Left renal cortex interstitium (tissue), 4 donors: ENCODE measurements around the gene CACNA1G. TPM values are rescaled to one million over a fixed set of nuclear protein-coding genes. Genes with fewer than 3 reads are reported as not detected.

Experiments used
- DNase-seq, 4 donors: peaks; one replicate each; pipeline ENCODE4 v3.0.0-alpha.2; 2013; ENCODE audit warnings: low read depth in 4 of 4, low spot score in 2 of 4, missing footprints in 1 of 4
- polyA plus RNA-seq, 4 donors: library from polyadenylated mRNA; unstranded; fragments of 120-200 nt; gene quantifications; one replicate each; pipeline ENCODE4 v1.2.1, GENCODE V29; 2013; ENCODE audit not compliant: insufficient read length in 4 of 4

Gene CACNA1G
- polyA plus RNA-seq, 4 donors, result 7.6 to 10.4 (median 8.1) TPM

DNA sequence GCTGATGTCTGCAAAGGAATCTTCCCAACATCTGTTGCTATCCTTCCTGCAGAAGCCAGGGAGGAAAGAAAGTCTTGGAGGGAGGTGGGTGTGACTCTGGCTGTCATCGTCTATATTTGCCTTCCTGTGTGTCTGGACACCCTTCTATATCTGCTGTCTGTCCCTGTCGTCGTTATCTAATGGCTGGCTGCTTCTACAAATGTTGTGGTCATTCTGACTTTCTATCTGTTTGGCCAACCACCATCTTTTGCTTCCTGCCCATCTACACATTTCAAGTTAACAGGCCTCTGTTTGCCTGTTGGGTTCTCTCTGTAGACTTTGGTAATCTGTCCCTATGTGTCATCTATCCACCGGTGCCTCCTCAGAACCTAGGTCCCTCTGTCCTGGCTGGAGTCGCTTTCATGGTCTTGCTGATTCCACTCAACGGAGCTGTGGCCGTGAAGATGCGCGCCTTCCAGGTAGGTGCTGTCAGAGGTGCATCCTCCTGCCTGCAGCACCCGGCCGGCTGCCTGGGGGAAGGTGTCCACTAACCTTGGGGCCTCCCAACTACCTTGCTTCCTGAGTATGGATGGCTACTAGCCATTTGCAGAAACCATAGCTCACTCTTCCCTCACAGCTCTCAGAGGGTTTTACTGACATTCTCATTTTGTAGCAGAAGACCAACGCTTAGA is 104.4 kb downstream of the CACNA1G start:
- DNase-seq, result no peak

DNA sequence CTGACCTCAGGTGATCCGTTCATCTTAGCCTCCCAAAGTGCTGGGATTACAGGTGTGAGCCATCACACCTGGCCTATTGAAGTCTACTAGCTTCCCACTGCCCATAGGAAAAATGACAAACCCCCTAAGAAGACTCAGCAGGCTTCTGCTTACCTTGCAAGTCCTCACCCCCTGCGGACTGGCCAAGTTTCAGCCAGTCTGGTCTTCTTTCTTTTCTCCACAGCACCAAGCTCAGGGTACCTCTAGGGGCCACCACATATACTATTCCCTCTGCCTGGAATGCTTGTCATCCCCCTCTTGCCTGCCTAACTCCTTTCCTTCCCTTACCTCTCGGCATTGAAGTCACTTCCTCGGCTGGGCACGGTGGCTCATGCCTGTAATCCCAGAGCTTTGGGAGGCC is 105.3 kb downstream of the CACNA1G start:
- no peak for DNase-seq

DNA sequence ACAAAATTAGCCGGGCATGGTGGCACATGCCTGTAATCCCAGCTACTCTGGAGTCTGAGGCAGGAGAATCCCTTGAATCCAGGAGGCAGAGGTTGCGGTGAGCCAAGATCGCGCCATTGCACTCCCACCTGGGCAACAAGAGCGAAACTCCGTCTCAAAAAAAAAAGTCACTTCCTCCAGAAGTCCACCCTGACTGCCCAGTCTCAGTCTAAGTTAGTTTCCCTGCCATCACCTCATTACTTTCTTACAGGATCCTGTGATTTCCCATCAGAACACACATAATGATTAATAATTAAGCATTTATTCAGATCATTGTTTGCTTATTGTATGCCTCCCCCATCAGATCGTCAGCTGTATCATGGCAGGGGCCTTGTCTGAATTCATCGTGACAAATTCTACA is 105.8 kb downstream of the CACNA1G start:
- no peak for DNase-seq

GRCh38 chr17:50667259-50668024 is 106.9 kb downstream of the CACNA1G start:
- no peak for DNase-seq

- DNase-seq, result no peak
Measured at GRCh38 chr17:50668025-50668837, 107.7 kb downstream of the CACNA1G start.

DNA sequence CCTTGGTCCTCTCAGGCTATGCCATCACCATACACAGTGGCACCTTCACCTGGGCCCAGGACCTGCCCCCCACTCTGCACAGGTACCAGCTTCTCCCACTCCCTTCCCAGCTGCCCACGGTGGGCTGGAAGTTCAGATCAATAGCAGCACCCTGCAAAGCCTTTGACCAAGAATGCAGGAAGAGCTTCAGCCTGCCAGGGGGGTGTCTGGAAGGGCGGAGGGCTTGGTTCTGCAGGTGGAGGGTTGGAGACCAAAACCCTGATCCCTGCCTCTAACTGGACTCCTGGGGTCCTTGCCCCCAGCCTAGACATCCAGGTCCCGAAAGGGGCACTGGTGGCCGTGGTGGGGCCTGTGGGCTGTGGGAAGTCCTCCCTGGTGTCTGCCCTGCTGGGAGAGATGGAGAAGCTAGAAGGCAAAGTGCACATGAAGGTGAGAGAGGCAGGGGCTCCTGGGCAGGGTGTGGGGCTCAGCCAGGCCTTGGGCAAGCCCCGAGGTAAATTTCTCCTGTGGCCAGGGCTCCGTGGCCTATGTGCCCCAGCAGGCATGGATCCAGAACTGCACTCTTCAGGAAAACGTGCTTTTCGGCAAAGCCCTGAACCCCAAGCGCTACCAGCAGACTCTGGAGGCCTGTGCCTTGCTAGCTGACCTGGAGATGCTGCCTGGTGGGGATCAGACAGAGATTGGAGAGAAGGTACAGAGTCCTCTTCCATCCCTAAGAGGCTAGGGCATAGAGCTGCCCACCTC is 108.5 kb downstream of the CACNA1G start:
- no peak for DNase-seq

- DNase-seq, result no peak
Measured at GRCh38 chr17:50672071-50672470, 111.6 kb downstream of the CACNA1G start.

GRCh38 chr17:50672831-50673551 is 112.5 kb downstream of the CACNA1G start:
- DNase-seq, result no peak

GRCh38 chr17:50675190-50675589 is 114.7 kb downstream of the CACNA1G start:
- no peak for DNase-seq

DNA sequence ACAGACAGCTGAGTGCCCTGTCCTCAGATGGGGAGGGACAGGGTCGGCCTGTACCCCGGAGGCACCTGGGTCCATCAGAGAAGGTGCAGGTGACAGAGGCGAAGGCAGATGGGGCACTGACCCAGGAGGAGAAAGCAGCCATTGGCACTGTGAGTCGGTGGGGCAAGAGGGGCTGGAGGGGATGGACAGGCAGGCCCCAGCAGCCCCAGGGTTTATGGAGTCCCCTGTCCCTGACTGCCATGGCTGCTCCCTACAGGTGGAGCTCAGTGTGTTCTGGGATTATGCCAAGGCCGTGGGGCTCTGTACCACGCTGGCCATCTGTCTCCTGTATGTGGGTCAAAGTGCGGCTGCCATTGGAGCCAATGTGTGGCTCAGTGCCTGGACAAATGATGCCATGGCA is 115.1 kb downstream of the CACNA1G start:
- no peak for DNase-seq

- no peak for DNase-seq
Measured at GRCh38 chr17:50676065-50676975, 115.8 kb downstream of the CACNA1G start.

Other genes starting within 250 kb of the CACNA1G start
- gene XYLT2, start 214.6 kb upstream of the CACNA1G start, polyA plus RNA-seq, result 10 to 100 TPM; 15.7 to 29.0 (median 26.0) TPM
- 10 to 100 TPM; 66.1 to 83.0 (median 76.9) TPM for gene MRPL27, start 187.5 kb upstream of the CACNA1G start, polyA plus RNA-seq
- 10 to 100 TPM in 1 of 4 donors, 1 to 10 TPM in 3; 5.8 to 10.6 (median 8.8) TPM for gene EME1, start 187.5 kb upstream of the CACNA1G start, polyA plus RNA-seq
- gene LRRC59, start 163.2 kb upstream of the CACNA1G start, polyA plus RNA-seq, result 10 to 100 TPM; 55.2 to 62.0 (median 59.4) TPM
- 100 to 1,000 TPM in 2 of 4 donors, 10 to 100 TPM in 2; 65.3 to 117 (median 100) TPM for gene ACSF2, start 134.5 kb upstream of the CACNA1G start, polyA plus RNA-seq
- 1 to 10 TPM in 3 of 4 donors, under 1 TPM in 1; 0.68 to 5.6 (median 2.4) TPM for gene CHAD, start 91.8 kb upstream of the CACNA1G start, polyA plus RNA-seq
- gene RSAD1, start 81.9 kb upstream of the CACNA1G start, polyA plus RNA-seq, result 10 to 100 TPM; 45.8 to 67.5 (median 54.4) TPM
- 1 to 10 TPM; 1.2 to 3.2 (median 2.3) TPM for gene MYCBPAP, start 52.3 kb upstream of the CACNA1G start, polyA plus RNA-seq
- gene EPN3, start 28.0 kb upstream of the CACNA1G start, polyA plus RNA-seq, result 10 to 100 TPM in 2 of 4 donors, 1 to 10 TPM in 2; 8.0 to 18.0 (median 10.9) TPM
- gene SPATA20, start 13.5 kb upstream of the CACNA1G start, polyA plus RNA-seq, result 10 to 100 TPM; 50.8 to 71.7 (median 59.5) TPM
- 10 to 100 TPM in 2 of 4 donors, 1 to 10 TPM in 2; 5.3 to 14.4 (median 9.4) TPM for gene ABCC3, start 74.2 kb downstream of the CACNA1G start, polyA plus RNA-seq
- 10 to 100 TPM; 42.1 to 45.4 (median 44.7) TPM for gene ANKRD40, start 147.2 kb downstream of the CACNA1G start, polyA plus RNA-seq
- 100 to 1,000 TPM; 458 to 697 (median 608) TPM for gene LUC7L3, start 158.9 kb downstream of the CACNA1G start, polyA plus RNA-seq
- under 1 TPM in 3 of 4 donors, not detected in 1; 0.17 to 0.46 (median 0.30) TPM for gene ANKRD40CL, start 206.8 kb downstream of the CACNA1G start, polyA plus RNA-seq